HG03060 (cell line): Measurements from ENCODE around the gene WWOX.
"Not testable (repeated sequence)": the region's sequence is repeated elsewhere in the genome, so short reads cannot be mapped to it uniquely, and the experiment has no call there.

ENCODE experiments used
- ATAC-seq: cut with Tn5 transposase; IDR thresholded peaks from one replicate; pipeline ENCODE4 v1.9.1; 2021; ENCODE audit warnings: low read depth, moderate number of reproducible peaks; ENCODE audit not compliant: unreplicated experiment

WWOX gene

DNA sequence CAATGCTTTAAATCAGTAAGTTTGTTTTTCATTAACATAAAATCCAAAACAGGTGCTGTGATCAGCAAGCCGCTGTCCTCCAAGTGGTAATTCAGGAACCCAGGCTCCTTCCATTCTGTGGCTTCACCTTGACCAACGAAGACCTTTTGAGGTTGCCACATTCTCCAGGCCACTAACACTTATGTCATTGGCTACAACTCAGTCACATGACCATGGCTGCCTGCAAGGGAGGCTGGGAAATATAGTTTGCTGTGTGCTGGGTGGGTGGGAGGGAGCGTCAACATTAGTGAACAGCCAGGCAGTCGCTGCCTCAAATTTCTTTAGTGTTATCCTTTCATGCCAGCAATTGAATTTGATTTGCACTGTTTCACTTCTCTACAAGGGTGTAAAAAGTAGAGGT is 951.9 kb downstream of the WWOX start:
- no peak for ATAC-seq

GRCh38 chr16:79052198-79052597 is 952.7 kb downstream of the WWOX start:
- not testable (repeated sequence) for ATAC-seq

DNA sequence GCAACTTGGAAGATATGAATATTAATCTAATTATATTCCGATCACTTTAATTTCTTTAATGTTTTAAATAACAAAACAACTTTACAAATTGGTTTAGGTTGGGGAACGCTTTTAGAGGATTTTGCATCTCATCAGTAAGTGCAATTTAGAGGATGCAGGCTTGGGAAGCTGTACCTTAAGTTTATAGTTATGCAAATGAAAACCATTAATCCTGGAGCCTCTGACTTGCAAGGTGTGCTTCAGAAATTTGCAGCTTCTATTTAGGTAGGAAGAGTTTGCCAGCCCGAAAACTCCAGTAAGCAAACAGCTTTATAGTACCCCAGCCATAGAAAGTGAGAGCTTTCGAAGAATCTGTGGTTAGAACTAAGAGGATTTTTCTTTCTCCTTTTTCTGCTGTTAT is 954.1 kb downstream of the WWOX start:
- no peak for ATAC-seq

DNA sequence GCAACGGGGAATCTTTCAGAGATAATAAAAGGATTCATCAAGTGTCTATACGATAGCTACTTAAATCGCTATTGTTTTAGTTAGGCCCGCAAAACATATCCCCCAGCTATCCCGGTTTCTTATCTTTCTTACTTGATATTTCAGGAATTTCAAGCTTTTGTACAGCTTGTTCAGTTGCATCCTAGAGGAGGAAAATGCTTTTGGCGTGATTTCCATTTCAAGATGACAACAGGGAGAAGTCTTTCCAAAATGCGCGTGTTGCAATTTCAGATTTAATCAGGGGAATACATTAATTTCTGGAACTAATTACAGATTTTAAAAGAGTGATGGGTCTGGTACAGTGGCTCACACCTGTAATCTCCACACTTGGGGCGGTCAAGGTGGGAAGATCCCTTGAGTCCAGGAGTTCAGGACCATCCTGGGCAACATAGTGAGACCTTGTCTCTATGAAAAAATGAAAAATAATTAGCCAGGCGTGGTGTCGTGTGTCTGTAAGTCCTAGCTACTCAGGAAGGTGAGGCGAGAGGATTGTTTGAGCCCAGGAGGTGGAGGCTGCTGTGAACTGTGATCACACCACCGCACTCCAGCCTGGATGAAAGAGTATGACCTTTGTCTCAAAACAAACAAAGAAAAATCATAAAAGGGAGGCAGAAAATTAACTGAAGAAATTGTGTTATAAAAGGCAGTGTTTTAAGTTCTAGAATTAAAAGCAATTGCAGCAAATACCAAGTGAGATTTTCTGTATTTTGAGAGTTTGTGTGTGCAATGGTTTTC is 954.9 kb downstream of the WWOX start:
- ATAC-seq: no peak

- ATAC-seq: no peak
Measured at GRCh38 chr16:79055251-79055970, 956.0 kb downstream of the WWOX start.

DNA sequence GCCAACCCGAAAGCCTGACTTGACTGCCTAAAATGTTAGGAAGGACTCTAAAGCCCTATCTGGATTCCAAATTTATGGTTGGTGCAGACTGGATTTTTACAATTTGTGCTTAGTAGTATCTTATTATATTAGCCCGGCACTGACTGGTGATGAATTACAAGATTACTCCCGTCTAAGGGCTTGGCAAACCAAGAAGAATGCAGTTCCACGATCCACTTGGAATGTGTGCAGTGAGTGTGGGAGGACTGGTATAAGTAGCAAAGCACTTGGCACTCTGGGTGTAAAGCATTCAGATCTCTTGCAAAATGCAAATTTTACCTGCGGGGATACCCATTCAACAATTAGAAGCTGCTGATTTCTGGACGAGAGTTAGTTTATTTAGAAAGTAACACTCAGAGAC is 961.7 kb downstream of the WWOX start:
- no peak for ATAC-seq

DNA sequence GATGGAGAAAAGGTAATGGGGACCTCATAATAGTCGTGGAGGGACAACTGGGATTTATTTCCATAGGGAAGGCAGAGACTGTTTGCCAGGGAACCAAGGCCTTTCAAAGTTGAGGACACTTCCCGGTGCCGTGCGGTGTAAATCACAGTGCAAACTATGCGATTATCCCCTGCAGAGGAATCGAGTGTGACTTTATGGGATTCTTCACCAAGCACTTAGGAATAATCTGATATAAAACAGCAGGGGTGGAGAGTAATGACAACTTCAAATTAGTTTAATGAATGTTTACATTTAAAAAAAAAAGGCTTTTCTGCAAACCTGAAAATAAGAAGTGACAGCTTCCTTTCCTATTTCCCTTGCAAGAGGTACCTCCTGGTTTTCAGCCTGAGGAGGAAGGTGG is 962.9 kb downstream of the WWOX start:
- no peak for ATAC-seq

- ATAC-seq: no peak
Measured at GRCh38 chr16:79062821-79063220, 963.4 kb downstream of the WWOX start.

DNA sequence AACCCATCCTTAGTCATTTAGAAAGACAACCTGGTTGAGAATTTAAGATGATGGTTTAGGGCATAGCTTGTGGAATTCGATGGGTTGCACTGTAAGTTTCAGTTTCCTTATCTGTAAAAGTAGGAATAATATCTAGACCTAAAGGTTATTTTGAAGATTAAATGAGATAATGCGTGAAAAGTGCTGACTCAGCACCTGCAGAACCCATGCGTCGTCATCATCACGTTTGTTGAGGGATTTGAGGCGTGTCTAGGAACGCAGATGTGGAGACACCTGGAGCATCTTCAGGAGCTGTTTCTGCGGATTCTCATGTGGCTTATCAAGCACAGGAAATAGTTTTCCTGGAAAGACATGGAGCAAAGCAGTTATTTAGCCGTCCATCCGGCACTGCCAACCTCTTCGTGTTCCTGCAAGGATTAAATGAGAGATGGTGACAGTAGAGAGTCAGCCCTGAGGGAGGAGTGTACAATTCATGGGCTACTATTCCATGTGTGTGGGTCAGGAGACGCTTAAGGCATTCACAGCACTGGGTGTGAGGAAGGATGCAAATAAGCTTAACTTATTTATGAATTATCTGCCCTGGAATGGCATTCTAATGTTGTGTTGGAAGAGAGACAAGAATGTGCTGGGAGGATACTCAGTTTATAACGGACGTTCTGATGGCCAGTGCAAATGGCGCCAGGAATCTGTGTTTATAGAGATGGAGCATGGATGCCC is 965.0 kb downstream of the WWOX start:
- no peak for ATAC-seq

GRCh38 chr16:79066561-79066960 is 967.1 kb downstream of the WWOX start:
- no peak for ATAC-seq

DNA sequence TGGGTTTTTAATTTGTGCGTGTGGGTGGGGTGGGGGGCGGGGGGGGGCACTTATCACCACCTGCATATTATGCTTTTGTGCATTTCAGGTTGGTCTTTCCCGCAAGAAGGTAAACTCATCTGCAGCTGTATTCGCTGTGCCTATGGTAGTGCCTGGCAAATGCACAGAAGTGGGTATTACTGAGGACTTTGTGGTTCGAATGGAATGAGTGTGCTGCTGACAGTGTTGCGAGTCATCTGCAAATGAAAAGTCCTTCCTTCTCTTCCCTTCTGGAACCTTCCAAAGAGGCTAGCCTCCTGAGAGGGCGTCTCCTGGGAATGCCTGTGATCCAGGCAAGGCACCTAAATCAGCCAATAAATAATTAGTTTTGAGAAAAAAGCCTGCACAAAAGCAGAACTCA is 968.1 kb downstream of the WWOX start:
- ATAC-seq: no peak

DNA sequence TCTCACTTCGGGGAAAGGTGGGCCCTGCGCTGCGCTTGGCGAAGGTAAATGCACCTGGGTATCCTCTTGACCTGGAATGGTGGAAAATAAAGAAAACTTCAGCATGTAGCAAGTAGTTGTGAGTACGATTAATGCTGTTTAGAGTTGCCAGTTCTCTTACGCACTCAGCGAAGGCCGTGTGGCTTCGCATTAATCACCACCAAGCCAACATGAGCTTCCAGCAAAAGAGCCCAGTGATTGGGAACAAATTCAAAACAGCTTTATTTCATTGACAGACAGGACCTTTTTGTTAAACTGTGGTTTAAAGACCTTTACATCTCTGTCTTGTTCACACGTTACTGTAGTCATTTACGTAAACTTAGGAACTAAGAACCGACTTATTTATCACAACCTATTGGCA is 969.7 kb downstream of the WWOX start:
- no peak for ATAC-seq

DNA sequence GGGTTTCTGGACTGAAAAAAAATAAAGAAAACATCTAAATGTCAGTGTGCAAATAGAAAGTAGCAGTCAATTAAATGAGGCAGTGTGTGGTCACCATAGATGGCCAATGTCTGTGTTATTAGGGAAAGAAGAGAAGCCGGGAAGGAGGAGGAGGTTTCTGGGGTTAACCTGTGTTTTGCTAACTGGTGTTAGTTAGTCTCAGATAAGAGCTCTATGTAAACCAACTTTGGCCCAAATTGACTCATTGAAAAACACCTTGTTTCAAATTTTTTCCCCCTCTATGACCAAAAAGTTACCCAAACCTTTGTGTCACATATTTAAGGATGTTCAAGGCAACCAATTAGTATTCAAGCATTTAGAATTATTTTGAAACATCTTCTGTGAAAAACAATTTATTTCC is 970.2 kb downstream of the WWOX start:
- ATAC-seq: no peak

- no peak for ATAC-seq
Measured at GRCh38 chr16:79071424-79071823, 972.0 kb downstream of the WWOX start.

DNA sequence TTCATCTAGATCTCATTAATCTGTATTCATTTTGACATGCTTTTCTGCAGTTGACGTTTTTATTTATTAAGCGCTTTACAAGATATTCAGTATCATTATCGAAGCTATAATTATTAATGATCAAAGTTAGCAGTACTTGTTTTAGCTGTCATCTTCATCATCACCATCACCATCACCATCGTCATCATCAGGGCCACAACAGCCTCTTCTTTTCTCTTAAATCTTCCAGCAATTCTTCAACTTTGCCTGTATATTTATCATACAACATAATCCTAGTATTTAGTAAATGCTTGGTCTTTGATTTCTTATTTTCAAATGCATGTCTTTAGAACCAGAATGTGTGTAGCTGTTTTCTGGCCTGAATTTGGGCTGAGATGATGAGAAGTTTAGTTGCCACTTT is 973.1 kb downstream of the WWOX start:
- no peak for ATAC-seq

- ATAC-seq: no peak
Measured at GRCh38 chr16:79073566-79073965, 974.1 kb downstream of the WWOX start.

DNA sequence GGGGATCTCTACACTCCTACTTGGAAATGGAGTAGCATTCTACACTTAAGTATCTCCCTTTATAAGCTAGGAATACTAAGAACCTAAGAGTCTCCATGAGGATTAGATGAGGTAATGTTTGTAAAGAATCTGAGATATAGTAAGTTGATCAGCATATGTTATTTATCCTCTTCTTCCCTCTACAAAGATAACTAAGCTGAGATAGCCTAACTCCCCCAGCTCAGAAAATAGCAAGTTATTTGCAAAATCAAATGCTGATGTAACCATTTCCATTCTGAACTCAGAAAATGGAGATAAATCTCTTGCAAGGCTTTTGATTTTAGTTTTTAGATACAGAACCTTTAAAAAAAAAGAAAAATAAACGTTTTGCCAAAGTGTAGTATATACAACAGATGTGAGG is 975.1 kb downstream of the WWOX start:
- no peak for ATAC-seq

DNA sequence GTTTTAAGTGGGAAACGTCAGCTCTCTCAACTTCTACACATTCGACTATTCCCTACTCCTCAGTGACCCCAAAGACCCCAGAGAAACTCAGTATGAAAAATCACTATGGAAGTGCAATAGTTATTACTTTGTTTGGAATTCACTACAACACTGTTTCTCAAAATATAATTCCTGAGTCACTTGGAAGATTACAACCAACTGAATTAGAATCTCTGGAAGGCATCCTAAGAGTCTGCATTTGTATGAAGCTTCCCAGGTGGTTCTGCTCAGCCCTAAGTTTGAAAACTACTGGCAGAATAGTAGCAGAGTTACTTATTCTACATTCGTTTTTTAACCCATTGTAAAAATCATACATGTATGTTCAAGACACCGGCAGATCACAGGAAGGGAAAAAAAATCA is 975.5 kb downstream of the WWOX start:
- no peak for ATAC-seq

GRCh38 chr16:79076047-79076767 is 976.8 kb downstream of the WWOX start:
- ATAC-seq: no peak

DNA sequence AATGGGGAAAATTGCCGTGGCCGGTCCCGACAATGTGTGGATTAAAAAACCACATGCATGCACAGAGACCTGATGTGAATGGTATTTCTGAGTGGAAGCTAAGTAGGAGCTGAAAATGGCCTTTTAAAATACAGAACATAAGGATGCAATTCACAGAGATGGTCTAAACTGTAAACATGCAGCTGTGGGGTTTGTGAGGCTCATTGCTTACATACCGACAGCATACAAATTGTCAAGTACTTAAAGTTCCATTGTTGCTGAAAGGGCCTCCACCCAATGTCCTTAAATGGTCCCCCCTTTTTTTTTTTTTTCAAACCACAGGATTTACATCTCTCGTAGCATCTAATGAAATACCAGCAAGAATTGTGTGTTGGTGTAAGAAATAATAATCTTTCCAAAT is 977.9 kb downstream of the WWOX start:
- ATAC-seq: no peak
